Measurements from ENCODE around the gene KLHL22. TPM values are rescaled to one million over a fixed set of nuclear protein-coding genes. Genes with fewer than 3 reads are reported as not detected.

The KLHL22 gene
- total RNA-seq, 1 experiment from 2014 or later, result 14.5 TPM

DNA sequence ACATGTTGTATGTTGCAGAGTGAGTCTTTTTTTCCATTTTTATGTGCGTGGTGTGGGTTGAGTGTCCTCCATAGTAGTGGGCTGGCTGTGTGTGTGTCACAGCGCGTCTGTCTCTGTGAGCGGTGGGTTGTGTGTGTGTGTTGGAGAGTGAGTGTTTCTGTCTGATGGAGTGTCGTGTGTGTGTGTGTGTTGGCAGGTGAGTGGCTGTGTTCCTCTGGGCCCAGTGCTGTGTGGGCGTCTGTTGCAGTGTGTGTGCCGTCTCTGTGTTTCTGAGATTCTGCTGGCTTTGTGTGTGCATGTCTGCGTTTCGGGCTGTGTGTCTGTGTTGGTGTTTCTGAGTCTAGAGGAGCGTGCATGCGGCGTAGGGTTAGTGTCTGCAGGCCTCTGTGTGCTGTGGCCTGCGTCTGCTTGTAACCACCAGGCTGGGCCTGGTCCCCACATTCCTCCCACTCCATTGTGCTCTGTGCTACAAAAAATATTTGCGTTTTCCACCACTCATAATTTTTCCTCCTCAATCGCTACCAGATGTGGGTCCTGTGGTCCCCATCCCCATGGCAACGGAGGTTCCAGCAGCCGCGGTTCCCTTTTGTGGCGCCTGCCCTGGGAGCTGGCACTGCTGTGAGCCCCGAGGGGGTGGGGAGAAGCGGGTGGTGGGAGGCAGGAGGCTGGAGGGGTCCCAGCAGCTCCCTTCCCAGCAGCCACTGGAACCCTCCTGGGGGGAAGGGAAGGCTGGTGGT is 73.2 kb downstream of the KLHL22 start:
- no peaks in the 10 kb centered on the region; the same call in 1 of the 2 replicates for H3K4me1 ChIP-seq (ENCODE audit: control insufficient read depth, insufficient read depth, low read length)
- TF ChIP-seq, protein P1, sequence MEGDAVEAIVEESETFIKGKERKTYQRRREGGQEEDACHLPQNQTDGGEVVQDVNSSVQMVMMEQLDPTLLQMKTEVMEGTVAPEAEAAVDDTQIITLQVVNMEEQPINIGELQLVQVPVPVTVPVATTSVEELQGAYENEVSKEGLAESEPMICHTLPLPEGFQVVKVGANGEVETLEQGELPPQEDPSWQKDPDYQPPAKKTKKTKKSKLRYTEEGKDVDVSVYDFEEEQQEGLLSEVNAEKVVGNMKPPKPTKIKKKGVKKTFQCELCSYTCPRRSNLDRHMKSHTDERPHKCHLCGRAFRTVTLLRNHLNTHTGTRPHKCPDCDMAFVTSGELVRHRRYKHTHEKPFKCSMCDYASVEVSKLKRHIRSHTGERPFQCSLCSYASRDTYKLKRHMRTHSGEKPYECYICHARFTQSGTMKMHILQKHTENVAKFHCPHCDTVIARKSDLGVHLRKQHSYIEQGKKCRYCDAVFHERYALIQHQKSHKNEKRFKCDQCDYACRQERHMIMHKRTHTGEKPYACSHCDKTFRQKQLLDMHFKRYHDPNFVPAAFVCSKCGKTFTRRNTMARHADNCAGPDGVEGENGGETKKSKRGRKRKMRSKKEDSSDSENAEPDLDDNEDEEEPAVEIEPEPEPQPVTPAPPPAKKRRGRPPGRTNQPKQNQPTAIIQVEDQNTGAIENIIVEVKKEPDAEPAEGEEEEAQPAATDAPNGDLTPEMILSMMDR (IDR thresholded peaks at IDR 0.05), result no peak
- TF ChIP-seq, protein P2, sequence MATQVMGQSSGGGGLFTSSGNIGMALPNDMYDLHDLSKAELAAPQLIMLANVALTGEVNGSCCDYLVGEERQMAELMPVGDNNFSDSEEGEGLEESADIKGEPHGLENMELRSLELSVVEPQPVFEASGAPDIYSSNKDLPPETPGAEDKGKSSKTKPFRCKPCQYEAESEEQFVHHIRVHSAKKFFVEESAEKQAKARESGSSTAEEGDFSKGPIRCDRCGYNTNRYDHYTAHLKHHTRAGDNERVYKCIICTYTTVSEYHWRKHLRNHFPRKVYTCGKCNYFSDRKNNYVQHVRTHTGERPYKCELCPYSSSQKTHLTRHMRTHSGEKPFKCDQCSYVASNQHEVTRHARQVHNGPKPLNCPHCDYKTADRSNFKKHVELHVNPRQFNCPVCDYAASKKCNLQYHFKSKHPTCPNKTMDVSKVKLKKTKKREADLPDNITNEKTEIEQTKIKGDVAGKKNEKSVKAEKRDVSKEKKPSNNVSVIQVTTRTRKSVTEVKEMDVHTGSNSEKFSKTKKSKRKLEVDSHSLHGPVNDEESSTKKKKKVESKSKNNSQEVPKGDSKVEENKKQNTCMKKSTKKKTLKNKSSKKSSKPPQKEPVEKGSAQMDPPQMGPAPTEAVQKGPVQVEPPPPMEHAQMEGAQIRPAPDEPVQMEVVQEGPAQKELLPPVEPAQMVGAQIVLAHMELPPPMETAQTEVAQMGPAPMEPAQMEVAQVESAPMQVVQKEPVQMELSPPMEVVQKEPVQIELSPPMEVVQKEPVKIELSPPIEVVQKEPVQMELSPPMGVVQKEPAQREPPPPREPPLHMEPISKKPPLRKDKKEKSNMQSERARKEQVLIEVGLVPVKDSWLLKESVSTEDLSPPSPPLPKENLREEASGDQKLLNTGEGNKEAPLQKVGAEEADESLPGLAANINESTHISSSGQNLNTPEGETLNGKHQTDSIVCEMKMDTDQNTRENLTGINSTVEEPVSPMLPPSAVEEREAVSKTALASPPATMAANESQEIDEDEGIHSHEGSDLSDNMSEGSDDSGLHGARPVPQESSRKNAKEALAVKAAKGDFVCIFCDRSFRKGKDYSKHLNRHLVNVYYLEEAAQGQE (IDR thresholded peaks at IDR 0.05; ENCODE audit: insufficient read depth in 1 of 2, low read depth in 2 of 2, low read length in 1 of 2), result no peak
- TF ChIP-seq POLR2AphosphoS5 (IDR thresholded peaks at IDR 0.05; ENCODE audit: low read depth, low read length) (no peak), SIN3A (IDR thresholded peaks at IDR 0.05; ENCODE audit: borderline replicate concordance, insufficient read depth, low read depth, low read length) (no peak), TCF7L2 (IDR thresholded peaks at IDR 0.05; ENCODE audit: low read depth, low read length) (no peak)
- no TSS peak for BruUV-seq (replicated peaks)
- no peaks in the 10 kb centered on the region for H3K36me3 ChIP-seq (ENCODE audit: control insufficient read depth, insufficient read depth, low read length)
- intact Hi-C loops (cut with micrococcal nuclease; ENCODE audit: unreplicated experiment), result no loop called here
- in situ Hi-C loops (cut with HindIII; ENCODE audit: low pct_unique_long_range_greater_than_20kb, low sequenced_read_pairs), result no loop called here
- no peak for ATAC-seq
- no peak overlapping the region for H3K4me3 ChIP-seq (ENCODE audit: low read depth in 2 of 2, low read length in 2 of 2)
- H3K27ac ChIP-seq (ENCODE audit: low read length), result no peak overlapping the region
- H3K27me3 ChIP-seq (ENCODE audit: control insufficient read depth, insufficient read depth, low read length), result no peaks in the 10 kb centered on the region
- ChIA-PET CTCF (no interaction called here), POLR2A (interaction anchor here (0.7 kb wide), 1 partner anchor 29 kb away, joined by 5 read pairs; no protein-coding TSS in a partner anchor)
- DNase-seq (ENCODE audit: low read depth, low spot score), result no peak
- no peaks in the 10 kb centered on the region for H3K9me3 ChIP-seq (ENCODE audit: control insufficient read depth, insufficient read depth, low read depth, low read length)

DNA sequence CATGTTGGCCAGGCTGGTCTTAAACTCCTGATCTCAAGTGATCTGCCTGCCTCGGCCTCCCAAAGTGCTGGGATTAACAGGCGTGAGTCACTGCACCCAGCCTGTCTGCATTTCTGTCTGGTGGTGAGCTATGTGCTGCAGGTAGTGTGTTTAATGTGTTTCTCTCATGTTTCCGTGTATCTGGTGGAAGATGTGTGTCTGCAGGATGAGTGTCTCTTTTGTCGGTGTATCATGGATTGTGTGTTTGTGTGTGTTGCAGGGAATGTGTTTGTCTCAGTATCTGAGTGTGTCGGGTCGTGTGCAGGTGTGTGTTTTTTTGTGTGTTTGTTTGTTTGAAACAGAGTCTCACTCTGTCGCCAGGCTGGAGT is 74.1 kb downstream of the KLHL22 start:
- CTCF ChIA-PET, result no interaction called here

More for the DNA sequence above, 74.1 kb downstream of the KLHL22 start:
- no peak overlapping the region for H3K27ac ChIP-seq (ENCODE audit: low read length)
- ATAC-seq (no peak), DNase-seq (ENCODE audit: low read depth, low spot score) (no peak)
- no peaks in the 10 kb centered on the region for H3K9me3 ChIP-seq (ENCODE audit: control insufficient read depth, insufficient read depth, low read depth, low read length)
- intact Hi-C loops (cut with micrococcal nuclease; ENCODE audit: unreplicated experiment), result no loop called here
- no peak overlapping the region for H3K4me3 ChIP-seq (ENCODE audit: low read depth in 2 of 2, low read length in 2 of 2)
- no peaks in the 10 kb centered on the region for H3K36me3 ChIP-seq (ENCODE audit: control insufficient read depth, insufficient read depth, low read length)
- in situ Hi-C loops (cut with HindIII; ENCODE audit: low pct_unique_long_range_greater_than_20kb, low sequenced_read_pairs), result no loop called here
- H3K27me3 ChIP-seq (ENCODE audit: control insufficient read depth, insufficient read depth, low read length), result no peaks in the 10 kb centered on the region
- no peaks in the 10 kb centered on the region; the same call in 1 of the 2 replicates for H3K4me1 ChIP-seq (ENCODE audit: control insufficient read depth, insufficient read depth, low read length)
- POLR2A ChIA-PET, result no interaction called here
- BruUV-seq (replicated peaks), result no TSS peak
- TF ChIP-seq, protein P1 (IDR thresholded peaks at IDR 0.05), result no peak
- TF ChIP-seq SIN3A (IDR thresholded peaks at IDR 0.05; ENCODE audit: borderline replicate concordance, insufficient read depth, low read depth, low read length), result no peak

All from Panc1 (cell line).